NCI-H510A (cell line): Measurements from ENCODE around the gene BCL11A.

Source experiments
- DNase-seq: peaks from one replicate; lab custom pipeline; 2025; lab: John Stamatoyannopoulos, UW

BCL11A gene

GRCh38 chr2:60406192-60406591 is 147.3 kb downstream of the BCL11A start:
- no peak for DNase-seq

- DNase-seq: no peak
Observed at GRCh38 chr2:60405271-60405919, 148.1 kb downstream of the BCL11A start.
